SK-N-SH (cell line): ENCODE data around the gene TM9SF3.

Experiments
- CTCF ChIP-seq: fragments of 200-600 bp; sonication (generic); IDR thresholded peaks from 2 replicates; pipeline ENCODE4 v1.6.1; 2017; ENCODE audit warnings: antibody characterized with exemption, mild to moderate bottlenecking, moderate library complexity
- FOXM1 ChIP-seq: IDR thresholded peaks from 2 replicates; pipeline ENCODE4 v1.4.0; 2012; ENCODE audit warnings: low read depth, mild to moderate bottlenecking
- RAD21 ChIP-seq: IDR thresholded peaks from 2 replicates; pipeline ENCODE4 v1.6.1; 2012; ENCODE audit warnings: mild to moderate bottlenecking, low read length
- RCOR1 ChIP-seq: fragments of 150-350 bp; IDR thresholded peaks from 2 replicates; pipeline ENCODE4 v1.6.1; 2017; ENCODE audit warnings: antibody characterized with exemption, low read length
- TAF1 ChIP-seq: IDR thresholded peaks from 2 replicates; pipeline ENCODE4 v1.6.1; 2012; ENCODE audit warnings: low read depth, mild to moderate bottlenecking, low read length, moderate library complexity, borderline replicate concordance

GRCh38 chr10:96494694-96495093, 92.1 kb downstream of the TM9SF3 start:
- no peak for TF ChIP-seq CTCF
- no peak for TF ChIP-seq RAD21
- TF ChIP-seq RCOR1: no peak
- no peak for TF ChIP-seq FOXM1
- no peak for TF ChIP-seq TAF1
